Activated T-cell treated with anti-CD3 and anti-CD28 coated beads for 48 hours (primary cell): Measurements from ENCODE around the gene FOXR1.

Experiments used
- DNase-seq: peaks from one replicate; pipeline ENCODE4 v3.0.0-alpha.2; 2020; ENCODE audit warnings: low read depth

FOXR1 gene

GRCh38 chr11:118971646-118972045 is at the start of gene FOXR1:
TSS of gene FOXR1 (plus strand) at chr11:118971761. CDS start at chr11:118971932, 171 bp downstream.
- no peak for DNase-seq

GRCh38 chr11:118921929-118922744 is 49.4 kb upstream of the FOXR1 start:
- DNase-seq = no peak

GRCh38 chr11:118922745-118923627 is 48.6 kb upstream of the FOXR1 start:
- no peak for DNase-seq

- no peak for DNase-seq
Observed at GRCh38 chr11:118923721-118924587, 47.6 kb upstream of the FOXR1 start.

GRCh38 chr11:118924591-118925585 is 46.7 kb upstream of the FOXR1 start:
- DNase-seq = no peak

GRCh38 chr11:118927554-118928100 is 43.9 kb upstream of the FOXR1 start:
- no peak for DNase-seq

GRCh38 chr11:118928101-118928869 is 43.3 kb upstream of the FOXR1 start:
- peak; percentile 85 for DNase-seq

- DNase-seq = no peak
Observed at GRCh38 chr11:118928870-118929500, 42.6 kb upstream of the FOXR1 start.

- peak; percentile 63 for DNase-seq
Observed at GRCh38 chr11:118929501-118930093, 42.0 kb upstream of the FOXR1 start.

GRCh38 chr11:118930094-118930712 is 41.4 kb upstream of the FOXR1 start:
- peak; percentile 83 for DNase-seq

- no peak for DNase-seq
Observed at GRCh38 chr11:118931571-118931970, 40.0 kb upstream of the FOXR1 start.

- no peak for DNase-seq
Observed at GRCh38 chr11:118933486-118933885, 38.1 kb upstream of the FOXR1 start.

GRCh38 chr11:118935376-118935775 is 36.2 kb upstream of the FOXR1 start:
- no peak for DNase-seq

- DNase-seq = no peak
Observed at GRCh38 chr11:118938491-118939403, 32.8 kb upstream of the FOXR1 start.

- DNase-seq = no peak
Observed at GRCh38 chr11:118939404-118939915, 32.1 kb upstream of the FOXR1 start.

- DNase-seq = peak; percentile 61
Observed at GRCh38 chr11:118939953-118940598, 31.5 kb upstream of the FOXR1 start.
